Hematopoietic multipotent progenitor cell treated with erythropoietin and hydrocortisone succinate and interleukin-3 and kit ligand, for 4 days (in vitro differentiated cells): ENCODE data around the gene ANKRD62.
"Not testable (repeated sequence)": the region's sequence is repeated elsewhere in the genome, so short reads cannot be mapped to it uniquely, and the experiment has no call there.

Experiments used
- DNase-seq: peaks from one replicate; pipeline ENCODE4 v3.0.0-alpha.2; 2015

The ANKRD62 gene

DNA sequence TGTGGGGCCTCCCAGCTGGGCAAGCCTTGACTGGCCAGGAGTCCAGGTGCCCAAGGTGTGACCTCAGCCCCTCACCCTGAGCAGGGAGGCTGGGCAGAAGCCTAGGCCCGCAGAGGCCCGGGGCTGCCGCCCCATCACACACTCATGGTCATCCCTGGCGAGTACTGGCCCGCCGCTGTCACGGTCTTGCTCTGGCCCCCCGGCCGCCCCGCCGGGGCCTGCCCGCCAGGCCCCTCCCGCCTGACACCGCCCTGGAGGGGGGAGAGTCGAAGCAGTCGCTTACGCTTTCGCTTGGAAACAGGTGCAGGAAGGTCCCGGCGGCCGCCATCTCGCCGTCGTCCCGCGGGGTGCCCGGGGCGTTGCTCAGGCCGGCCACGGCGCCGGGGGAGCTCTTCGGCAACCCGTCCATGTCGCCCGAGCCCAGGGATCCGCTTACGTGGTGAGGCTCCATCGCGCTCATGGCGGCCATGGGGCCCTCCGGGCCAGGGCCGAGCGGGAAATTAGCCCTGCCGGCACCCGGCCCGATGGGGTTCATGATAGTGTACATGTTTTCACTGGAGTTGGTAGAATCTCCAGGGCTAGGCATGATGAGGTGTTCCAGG is 26.6 kb upstream of the ANKRD62 start:
- no peak for DNase-seq

DNA sequence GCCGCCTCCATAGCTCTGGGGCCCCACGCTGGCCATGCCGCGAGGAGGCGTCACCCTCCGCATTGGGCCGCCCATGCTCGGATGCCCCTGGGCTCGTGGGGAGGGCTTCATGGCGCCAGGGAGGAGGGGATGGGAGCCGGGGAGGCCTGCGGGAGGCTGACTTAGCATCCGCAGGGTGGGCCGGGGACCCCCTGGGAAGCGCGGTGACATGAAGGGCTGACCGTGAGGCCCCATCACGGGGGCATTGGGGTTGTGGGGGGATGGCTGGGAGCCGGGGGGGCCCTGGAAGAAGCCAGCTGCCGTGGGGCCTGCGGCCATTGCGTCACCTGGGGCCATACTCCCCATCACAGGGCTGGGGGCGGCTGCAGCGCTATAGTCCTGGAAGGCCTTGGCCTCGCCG is 26.0 kb upstream of the ANKRD62 start:
- no peak for DNase-seq

DNA sequence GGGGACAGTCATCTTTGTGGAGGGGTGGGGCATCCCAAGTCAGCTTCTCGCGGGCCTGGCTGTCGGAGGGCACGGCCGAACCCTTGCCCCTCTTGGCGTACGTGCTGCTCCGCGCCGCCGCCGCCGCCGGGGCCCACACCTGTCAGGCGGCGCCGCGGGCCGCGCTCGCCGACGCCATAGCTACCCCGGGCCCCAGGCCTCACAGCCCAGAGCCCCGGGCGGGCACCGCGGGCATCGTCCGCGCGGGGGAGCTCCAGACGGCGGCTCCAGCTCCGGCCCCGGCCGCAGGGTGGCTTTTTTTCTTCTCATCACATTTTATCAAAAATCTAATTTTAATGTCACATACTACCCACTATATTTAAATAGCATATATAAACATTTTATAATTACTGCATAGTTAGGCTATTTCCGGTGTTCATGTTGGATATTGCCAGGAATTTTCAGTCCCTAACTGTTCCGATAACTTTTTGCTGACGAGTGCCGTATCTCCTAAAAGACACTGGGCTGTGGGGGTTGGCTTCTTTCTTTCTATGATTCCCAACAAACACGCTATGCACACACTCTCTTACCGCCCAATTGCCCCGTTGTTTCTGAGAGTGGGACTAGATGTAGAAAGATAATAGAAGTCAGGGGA is 25.2 kb upstream of the ANKRD62 start:
- not testable (repeated sequence) for DNase-seq

DNA sequence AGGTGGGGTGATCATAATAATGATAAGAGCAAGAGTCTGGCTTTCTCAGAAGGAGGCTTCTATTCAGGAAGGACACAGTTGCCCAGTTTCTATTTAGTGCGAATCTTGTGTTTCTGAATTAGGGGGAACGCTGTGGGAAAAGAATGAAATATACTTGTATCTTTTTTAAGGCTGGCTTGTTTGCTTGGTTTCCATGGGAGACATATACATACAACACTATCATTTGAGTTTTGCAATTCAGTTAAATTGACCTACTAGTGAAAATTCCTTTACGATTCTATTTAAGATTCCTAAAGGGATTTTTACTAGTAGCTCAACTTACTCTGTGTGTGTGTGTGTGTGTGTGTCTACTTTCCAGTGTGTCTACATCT is 24.7 kb upstream of the ANKRD62 start:
- DNase-seq = no peak

DNA sequence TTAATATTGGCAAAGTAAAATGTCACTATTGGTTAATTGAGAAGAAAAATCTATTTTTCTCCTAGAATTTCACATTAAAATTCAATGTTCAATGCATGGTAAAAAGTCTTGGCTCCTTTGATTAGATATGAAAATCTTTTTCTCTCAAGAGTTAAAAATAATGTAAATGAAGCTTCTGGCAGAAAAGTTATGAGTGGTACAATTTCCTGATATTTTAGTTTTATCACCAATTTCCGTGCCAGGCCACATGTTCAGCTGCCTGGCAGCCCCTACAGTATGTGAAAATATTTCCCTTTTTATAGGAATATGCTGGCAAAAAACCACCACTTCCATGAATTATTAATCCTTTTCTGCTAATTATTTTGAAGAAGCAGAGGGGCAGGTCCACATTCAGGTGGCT is 22.6 kb upstream of the ANKRD62 start:
- DNase-seq = not testable (repeated sequence)

DNA sequence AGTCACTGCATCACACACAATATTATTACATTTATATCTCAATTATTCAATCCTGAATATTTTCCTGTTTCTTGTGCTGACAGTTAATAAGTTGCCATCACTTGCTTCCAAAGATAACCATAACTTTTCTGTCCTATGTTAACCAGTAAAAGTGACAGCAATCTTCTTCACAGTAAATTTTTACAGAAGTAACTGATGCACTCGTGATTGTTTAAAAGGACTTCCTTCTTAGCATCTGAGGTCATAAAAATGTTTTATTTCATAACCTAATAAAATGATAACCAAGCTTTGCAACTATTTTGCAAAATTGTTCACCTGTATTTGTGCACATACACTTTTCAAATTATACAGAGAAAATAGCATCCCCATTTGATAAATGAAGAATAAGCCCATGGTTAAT is 20.6 kb upstream of the ANKRD62 start:
- DNase-seq = no peak

DNA sequence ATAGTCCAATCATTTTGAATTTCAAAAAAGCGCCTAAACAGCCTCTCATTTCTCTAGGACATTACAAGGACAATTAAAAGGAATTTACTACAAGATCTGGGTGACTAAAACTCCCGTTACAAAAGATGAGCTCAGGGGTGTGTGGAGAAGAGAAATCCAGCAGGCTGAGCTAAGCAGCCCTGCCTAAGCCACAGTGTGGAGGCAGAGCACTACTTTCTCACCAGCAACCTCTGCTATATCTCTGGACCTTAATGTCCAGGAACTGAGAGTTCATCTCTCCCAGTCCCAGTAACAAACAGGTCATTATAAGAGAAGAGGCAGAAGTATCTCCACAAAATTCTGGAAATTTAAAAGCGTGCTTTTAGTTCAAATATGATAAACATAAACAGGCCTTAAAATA is 18.9 kb upstream of the ANKRD62 start:
- no peak for DNase-seq

DNA sequence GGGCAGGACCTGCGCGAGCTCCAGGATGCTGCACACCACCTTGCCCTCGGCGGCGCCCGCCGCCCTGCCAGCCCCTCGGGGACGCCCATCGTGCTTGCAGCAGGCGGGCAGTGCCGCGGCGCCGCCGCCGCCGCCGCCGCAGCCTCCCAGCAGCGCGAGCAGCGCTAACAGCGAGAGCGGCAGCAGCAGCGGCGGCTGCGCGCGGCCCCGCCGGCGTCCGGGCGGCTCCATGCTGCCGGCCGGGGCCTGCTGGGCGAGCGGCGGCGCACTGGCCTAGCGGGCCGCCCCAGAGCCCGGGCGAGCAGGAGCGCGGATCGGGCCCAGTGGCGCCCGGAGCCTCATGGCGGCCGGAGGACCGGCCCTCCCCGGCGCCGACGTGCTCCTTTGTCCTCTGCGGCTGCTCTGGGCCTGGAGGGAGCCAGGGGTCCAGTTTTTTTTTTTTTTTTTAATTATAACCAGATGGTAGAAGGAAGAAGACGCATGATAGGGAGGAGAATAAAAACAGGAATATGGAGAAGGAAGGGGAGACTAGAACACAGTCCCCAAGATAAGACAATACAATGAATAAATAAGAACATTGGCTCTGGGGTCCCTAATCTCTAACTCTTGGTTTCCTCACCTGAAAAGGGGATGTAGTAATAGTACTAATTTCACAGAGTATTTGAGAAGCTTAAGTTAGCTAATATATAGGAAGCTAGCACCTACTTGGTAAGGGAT is 17.1 kb upstream of the ANKRD62 start:
- peak; percentile 44 for DNase-seq

DNA sequence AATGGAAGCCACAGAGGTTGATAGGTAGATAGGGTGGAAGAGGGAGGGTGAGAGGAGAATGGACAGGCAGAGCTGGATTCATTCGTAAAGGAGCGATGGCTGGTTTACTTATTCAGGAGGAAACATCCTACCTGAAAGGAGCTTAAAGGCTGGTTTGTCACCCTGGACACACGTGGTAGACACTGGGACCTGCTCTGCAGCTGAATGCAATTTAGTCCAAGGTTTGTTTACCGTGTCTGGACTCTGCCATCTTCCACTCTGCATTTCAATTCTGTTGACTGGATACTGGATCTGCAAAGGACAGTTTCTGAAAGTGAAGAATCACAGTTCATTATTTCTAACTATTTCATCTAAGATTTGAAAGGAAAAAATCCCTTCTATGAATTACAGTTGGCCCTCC is 15.6 kb upstream of the ANKRD62 start:
- DNase-seq = not testable (repeated sequence)

DNA sequence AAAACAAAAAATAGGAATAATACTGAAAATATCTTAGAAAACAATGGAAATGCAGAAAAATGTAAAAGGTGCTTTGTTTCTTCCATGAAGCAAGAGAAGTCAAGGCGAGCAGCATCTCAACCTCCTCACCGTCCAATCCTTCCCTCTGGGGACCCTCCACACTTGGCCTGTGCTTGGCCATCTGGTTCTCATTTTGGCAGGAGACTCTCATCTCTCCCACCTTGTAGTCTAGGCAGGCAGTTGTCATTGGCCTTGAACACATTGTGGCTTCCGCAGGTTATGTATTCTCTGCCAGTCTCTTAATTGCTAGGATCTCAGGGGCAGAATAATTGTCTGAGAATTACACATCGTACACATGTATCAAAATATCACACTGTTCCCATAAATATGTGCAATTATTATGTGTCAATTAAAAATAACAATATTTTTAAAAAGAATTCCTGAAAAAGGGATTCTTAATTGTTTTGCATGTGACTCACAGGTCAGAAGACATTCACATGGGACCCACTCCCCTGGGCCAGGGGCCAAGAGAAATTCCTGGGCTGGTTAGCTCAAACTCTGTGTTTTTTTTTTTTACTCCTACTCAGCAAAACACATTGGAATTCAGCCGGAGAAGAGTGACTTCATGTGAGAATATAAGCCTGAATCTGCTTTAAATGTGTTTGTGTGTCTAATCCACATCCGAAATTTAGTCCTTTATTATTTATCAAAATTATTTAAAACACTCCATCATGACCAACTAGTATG is 14.0 kb upstream of the ANKRD62 start:
- DNase-seq = no peak

DNA sequence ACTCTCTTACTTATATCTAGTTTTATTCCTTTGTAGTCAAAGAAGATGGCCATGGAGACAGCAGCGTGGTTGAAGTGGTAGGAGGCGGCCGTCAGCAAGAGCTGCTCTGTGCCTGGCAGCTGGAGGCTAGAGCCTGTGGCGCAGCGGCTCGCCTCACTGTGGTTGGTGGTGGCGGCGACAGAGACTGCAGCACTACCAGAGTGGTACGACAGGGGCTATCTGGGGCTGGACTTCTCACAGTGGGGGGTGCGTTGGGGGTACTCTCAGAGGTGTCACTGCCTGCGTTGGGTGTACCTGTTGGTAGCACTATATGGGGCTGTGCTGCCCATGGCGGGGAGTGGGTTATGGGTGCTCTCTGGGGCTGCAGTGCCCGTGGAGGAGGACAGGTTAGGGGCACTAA is 8.5 kb upstream of the ANKRD62 start:
- no peak for DNase-seq

DNA sequence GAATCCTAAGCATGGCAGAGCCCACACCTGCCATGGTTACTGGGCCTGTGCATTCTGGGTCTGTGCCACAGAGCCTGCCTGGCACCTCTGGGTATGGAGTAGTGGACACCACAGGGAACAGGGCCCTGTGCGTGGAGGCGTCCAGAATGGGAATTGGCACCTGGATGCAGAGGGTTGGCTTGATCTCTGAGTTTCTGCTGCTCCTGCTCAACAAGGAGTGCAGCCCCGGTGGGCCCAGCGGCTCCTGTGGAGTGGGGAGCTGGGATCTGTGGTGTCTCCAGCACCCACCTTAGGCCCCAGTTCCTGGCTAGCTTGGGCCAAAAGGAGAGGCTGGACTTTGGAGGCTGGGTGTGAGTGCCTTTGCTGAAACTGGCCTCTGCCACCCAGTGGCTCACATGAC is 7.9 kb upstream of the ANKRD62 start:
- no peak for DNase-seq

DNA sequence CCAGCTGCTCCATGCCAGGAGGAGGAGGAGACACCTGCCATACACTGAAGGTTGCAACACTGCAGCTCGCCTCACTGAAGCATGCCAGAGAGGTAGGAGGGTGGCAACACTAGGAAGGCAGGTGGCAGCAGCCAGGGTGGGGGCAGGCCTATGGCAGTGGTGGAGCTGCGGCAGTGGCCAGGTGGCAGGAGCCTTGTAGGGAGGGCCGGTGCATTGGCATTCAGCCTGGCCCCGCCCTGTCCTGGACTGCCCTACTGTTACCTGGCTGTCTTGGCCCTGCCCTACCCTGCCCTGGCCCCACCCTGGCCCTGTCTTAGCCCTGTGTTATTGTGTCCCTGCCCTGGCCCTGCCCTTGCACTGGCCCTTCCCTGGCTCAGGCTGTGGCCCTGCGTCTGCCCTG is 7.4 kb upstream of the ANKRD62 start:
- DNase-seq = no peak

DNA sequence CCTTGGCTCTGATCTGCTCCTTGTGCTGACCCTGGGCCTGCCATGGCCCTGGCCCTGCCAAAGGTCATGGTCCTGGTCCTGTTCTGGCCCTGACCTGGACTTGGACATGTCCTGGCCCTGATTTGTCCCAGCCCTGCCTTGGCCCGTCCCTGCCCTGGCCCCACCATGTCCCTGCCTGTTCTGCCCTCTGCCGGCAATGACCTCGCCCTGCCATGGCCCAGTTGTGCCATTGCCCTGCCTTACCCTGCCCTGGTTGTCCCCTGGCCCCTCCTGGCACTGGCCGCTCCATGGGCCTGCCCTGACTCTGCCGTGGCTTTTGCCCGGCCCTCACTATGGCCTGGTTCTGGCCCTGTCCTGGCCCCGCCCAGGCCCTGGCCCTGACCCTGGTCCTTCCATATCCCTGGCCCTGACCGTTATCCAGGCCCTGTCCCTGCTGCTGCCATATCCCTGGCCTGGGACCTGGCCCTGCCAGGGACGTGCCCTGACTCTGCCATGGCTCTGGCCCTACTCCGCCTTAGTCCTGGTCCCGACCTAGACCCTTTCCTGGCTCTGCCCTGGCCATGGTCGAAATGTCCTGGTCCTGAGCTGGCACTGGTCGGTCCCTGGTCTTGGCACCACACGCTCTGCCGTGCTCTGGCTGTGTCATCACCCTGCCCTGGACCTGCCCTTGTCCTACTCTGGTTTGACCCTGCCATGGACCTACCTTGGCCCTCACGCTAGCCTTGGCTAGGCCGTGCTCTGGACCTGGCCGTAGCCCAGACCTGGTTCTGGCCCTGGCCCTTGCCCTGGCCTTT is 6.8 kb upstream of the ANKRD62 start:
- DNase-seq = no peak

DNA sequence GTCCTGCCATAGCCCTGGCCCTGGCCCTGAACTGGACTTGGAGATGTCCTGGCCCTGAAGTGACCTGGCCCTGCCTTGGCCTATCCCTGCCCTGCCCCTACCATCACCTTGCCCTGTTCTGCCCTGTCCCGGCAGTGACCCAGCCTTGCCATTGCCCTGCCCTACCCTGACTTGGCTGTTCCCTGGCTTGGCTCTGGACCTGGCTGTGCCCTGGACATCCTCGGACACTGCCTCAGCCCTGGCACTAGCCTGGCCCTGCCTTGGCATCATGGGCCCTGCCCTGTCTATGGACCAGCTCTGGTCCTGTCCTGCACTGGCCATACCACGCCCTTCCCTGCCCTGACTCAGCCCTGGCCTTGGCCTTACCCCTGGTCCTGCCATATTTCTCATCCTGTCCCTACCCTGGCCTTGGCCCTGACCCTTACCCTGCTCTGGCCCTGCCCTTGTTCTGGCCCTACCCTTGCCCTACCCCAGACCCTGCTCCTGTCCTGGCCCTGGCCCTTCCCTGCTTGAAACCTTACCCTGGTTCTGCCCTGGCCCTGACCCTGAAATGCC is 6.1 kb upstream of the ANKRD62 start:
- DNase-seq = no peak

DNA sequence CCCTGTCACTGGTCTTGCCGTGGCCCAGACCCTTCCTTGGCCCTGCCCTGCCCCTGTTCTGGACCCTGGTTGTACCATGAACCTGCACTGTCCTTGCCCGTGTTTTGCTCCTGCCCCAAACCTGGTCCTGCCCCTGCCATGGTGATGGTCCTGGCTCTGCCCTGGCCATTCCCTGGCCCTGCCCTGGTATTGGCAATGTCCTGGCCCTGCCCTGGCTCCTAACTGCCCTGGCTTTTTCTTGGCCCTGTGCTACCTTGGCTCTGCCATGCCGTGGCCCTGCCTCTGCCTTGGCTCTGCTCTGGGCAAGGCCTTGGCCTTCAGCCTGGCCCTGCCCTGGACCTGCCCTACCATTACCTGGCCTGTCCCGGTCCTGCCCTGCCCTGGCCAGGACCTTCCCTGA is 5.5 kb upstream of the ANKRD62 start:
- DNase-seq = no peak

DNA sequence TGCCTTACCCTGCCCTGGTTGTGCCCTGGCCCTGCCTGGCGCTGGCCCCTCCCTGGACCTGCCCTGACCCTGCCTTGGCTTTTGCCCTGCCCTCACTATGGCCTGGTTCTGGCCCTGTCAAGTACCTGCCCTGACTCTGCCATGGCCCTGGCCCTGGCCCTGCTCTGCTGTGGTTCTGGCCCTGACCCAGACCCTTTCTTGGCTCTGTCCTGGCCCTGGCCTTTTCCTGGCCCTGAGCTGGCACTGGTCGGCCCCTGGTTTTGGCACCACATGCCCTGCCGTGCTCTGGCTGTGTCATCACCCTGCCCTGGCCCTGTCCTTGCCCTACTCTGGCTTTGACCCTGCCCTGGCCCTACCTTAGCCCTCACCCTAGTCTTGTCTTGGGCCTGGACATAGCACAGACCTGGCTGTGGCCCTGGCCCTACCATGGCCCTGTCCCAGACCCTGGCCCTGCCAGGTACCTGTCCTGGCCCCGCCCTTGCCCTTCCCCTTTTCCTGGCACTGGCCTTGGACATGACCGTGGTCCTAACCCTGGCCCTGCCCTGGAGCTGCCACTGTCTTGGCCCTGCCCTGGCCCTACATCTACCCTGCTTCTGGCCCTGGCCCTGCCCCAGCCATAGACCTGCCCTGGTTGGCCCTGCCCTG is 4.8 kb upstream of the ANKRD62 start:
- DNase-seq = no peak

DNA sequence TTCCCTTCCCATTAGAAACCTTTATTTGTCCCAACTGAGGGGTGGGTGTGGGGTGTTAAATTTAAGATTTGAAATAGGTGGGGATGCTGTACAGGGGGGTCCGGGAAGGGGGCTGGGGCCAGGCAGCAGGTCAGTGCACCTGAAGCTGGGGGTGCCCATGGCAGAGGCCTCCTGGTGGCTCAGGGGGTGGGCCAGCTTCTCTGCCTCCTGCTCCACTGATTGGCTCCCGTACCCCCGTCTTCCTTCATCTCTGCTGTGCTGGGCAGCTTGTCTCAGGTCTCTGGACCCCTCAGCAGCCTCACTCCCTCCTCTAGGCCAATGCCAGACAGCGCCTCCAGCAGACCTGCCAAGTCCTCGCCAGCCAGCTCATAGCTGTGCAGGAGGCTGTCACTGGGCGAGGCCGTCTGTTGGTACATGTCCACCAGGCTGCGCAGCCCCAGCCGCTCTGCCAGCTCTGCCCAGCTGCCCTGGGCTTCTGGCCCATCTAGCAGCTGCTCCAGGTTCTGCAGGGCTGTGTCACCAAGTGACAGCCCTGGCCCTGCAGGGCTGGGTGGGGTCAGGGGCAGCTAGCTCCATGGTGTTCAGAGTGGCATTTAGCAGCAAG is 2.0 kb upstream of the ANKRD62 start:
- no peak for DNase-seq

DNA sequence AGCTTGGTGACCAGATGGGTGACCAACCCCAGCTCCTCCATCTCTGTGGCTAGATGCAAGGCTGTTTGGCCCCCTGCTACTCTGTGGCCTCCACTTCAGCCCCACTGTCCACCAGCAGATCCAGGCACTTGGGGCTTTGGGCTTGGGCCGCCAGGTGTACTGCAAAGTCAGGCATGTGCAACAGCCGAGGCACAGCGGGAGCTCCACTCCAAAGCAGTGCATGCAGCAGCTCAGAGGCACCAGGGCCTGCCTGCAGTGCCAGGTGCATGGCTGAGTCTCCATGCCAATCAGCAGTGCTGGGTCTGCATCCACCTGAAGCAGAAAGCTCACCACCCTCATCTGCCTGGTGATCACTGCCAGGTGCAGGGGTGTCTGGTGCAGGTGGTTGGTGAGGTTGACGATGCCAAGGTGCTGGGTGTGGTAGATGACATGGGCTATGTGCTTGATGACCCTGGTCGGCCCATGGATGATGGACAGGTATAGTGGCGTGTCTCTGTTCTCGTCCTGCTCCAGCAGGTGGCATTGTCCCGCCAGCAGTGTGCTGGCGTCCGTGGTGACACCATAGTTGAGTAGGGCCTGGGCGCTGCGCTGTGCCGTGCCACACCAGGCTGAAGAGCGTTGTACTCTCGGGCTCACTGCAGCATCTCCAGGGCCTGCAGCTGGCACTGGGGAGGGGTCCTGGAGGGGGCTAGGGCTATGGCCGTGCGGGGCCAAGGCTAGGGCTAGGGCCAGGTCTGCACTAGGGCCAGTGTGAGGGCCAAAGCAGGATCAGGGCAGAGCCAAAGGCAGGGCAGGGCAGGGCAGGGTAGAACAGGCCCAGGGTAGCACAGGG is 1.0 kb upstream of the ANKRD62 start:
- DNase-seq = peak; percentile 49

DNA sequence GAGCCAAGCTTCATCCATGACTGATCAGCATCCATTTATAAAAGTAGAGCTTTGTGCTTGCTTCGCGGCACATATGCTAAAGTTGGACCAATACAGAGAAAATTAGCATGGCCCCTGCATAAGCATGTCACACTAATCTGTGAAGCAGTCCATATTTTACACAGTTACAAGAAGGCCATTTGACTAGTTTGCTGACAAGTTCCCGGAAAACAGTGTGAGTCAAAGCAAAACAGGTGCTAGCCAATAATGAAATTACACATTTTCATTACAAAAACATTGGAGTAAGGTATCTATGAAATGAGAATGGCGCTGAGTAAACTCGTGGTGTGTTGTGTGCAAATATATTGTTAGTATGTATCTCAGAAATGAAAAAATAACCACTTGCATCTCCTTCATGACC is 4.7 kb downstream of the ANKRD62 start:
- no peak for DNase-seq

DNA sequence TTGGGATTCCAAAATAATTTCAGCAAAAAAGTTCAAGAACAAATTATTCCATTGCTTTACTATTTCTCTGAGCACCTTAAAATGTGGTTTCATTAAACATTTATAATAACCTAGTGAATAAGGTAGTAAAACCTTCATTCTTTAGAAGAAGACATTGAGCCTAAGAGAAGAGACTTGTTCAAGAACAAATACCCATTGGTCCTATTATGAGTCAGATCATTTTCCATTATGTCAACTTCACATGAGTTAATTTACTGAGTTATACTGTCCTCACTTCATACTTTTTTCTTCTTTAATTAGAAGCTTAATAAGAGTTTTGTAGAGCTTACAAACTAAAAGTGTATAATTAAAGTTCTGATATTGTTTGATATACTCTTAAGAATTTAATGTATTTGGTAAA is 5.5 kb downstream of the ANKRD62 start:
- no peak for DNase-seq
